CD4-positive, alpha-beta T cell treated with Interleukin-6 at 100 ng/mL for 8 hours (primary cell): ENCODE measurements around the gene TBX4.
"Not testable (repeated sequence)": the region's sequence is repeated elsewhere in the genome, so short reads cannot be mapped to it uniquely, and the experiment has no call there.

Experiments used
- DNase-seq: peaks from one replicate; pipeline ENCODE4 v3.0.0-alpha.2; 2020; ENCODE audit warnings: mixed read lengths, low spot score

TBX4 gene

GRCh38 chr17:61429274-61429673, 22.9 kb upstream of the TBX4 start:
- DNase-seq: no peak

GRCh38 chr17:61429831-61430230, 22.4 kb upstream of the TBX4 start:
- not testable (repeated sequence) for DNase-seq

- DNase-seq: no peak
These were observed 20.5 kb upstream of the TBX4 start for GRCh38 chr17:61431594-61432311.

- no peak for DNase-seq
These were observed 15.9 kb upstream of the TBX4 start for GRCh38 chr17:61436273-61436672.

GRCh38 chr17:61436995-61437704, 15.1 kb upstream of the TBX4 start:
- no peak for DNase-seq

- no peak for DNase-seq
These were observed 11.5 kb upstream of the TBX4 start for GRCh38 chr17:61440697-61441096.

- DNase-seq: not testable (repeated sequence)
These were observed 10.7 kb upstream of the TBX4 start for GRCh38 chr17:61441507-61441906.

- no peak for DNase-seq
These were observed 10.0 kb upstream of the TBX4 start for GRCh38 chr17:61442136-61442775.

GRCh38 chr17:61442878-61443474, 9.2 kb upstream of the TBX4 start:
- DNase-seq: no peak

GRCh38 chr17:61443475-61443882, 8.7 kb upstream of the TBX4 start:
- no peak for DNase-seq

GRCh38 chr17:61444075-61444474, 8.1 kb upstream of the TBX4 start:
- no peak for DNase-seq

- DNase-seq: no peak
These were observed 7.4 kb upstream of the TBX4 start for GRCh38 chr17:61444831-61445230.

- no peak for DNase-seq
These were observed 4.9 kb upstream of the TBX4 start for GRCh38 chr17:61447358-61447757.

GRCh38 chr17:61448042-61448441, 4.2 kb upstream of the TBX4 start:
- DNase-seq: no peak

- not testable (repeated sequence) for DNase-seq
These were observed 3.1 kb upstream of the TBX4 start for GRCh38 chr17:61449140-61449539.

GRCh38 chr17:61449707-61450640, 2.2 kb upstream of the TBX4 start:
- DNase-seq: no peak

GRCh38 chr17:61450641-61451537, 1.3 kb upstream of the TBX4 start:
- no peak for DNase-seq

- no peak for DNase-seq
These were observed 503 bp upstream of the TBX4 start for GRCh38 chr17:61451538-61452300.

GRCh38 chr17:61453566-61454380, 1.6 kb downstream of the TBX4 start:
- no peak for DNase-seq
